K562 (cell line): Measurements from ENCODE around the gene TRIM45. TPM values are rescaled to one million over a fixed set of nuclear protein-coding genes. Genes with fewer than 3 reads are reported as not detected.

Experiments
- BCL6 ChIP-seq: fragments of 250-450 bp; sonication (Bioruptor Pico); IDR thresholded peaks from 2 replicates; pipeline ENCODE4 v1.4.0; 2020
- CBFA2T2 ChIP-seq: fragments of 450-650 bp; conservative IDR thresholded peaks from 2 replicates; pipeline ENCODE4 v1.6.1; 2017; ENCODE audit warnings: mild to moderate bottlenecking
- CBFB ChIP-seq: sonication (generic); formaldehyde crosslinking; IDR thresholded peaks from 2 replicates; pipeline ENCODE4 v1.4.0; 2020; ENCODE audit warnings: mild to moderate bottlenecking, missing genetic modification reagents
- DIDO1 ChIP-seq: fragments of 450-650 bp; IDR thresholded peaks from 2 replicates; pipeline ENCODE4 v1.6.1; 2016; ENCODE audit warnings: low read depth, missing biosample characterization, missing genetic modification characterization
- EHMT2 ChIP-seq: fragments of 450-650 bp; IDR thresholded peaks from 2 replicates; pipeline ENCODE4 v1.6.1; 2018; ENCODE audit warnings: antibody characterized with exemption
- ELF1 ChIP-seq: fragments of 200-800 bp; sonication (Bioruptor generic); IDR thresholded peaks from 2 replicates; pipeline ENCODE4 v1.6.1; 2016; ENCODE audit warnings: missing genetic modification characterization, missing compliant biosample characterization
- HIVEP1 ChIP-seq: fragments of 250-450 bp; sonication (Bioruptor Pico); IDR thresholded peaks from 2 replicates; pipeline ENCODE4 v1.4.0; 2020; ENCODE audit warnings: mild to moderate bottlenecking
- KDM1A ChIP-seq, 2 experiments: fragments of 450-650 bp; IDR thresholded peaks; 2 replicates each; pipeline ENCODE4 v1.6.1; 2016; ENCODE audit warnings: mild to moderate bottlenecking in 2 of 2
- NFIX ChIP-seq: fragments of 250-450 bp; sonication (Bioruptor Pico); IDR thresholded peaks from 2 replicates; pipeline ENCODE4 v1.4.0; 2020; ENCODE audit warnings: low read depth, mild to moderate bottlenecking, moderate library complexity
- RAD21 ChIP-seq, 2 experiments: fragments of 250-450 bp in 1 of 2; fragments of 450-650 bp in 1 of 2; sonication (Bioruptor Pico) in 1 of 2; formaldehyde crosslinking in 1 of 2; IDR thresholded peaks in 1 of 2; conservative IDR thresholded peaks in 1 of 2; 2 replicates each; pipeline versions ENCODE4 v1.4.0 to v1.8.0; 2020 to 2022; ENCODE audit warnings: mild to moderate bottlenecking in 2 of 2, moderate library complexity in 1 of 2
- SMARCA5 ChIP-seq: fragments of 450-650 bp; IDR thresholded peaks from 2 replicates; pipeline ENCODE4 v1.6.1; 2016
- SRSF3 ChIP-seq: fragments of 200-400 bp; formaldehyde crosslinking; IDR thresholded peaks from 2 replicates; pipeline ENCODE4 v1.6.1; 2016; ENCODE audit warnings: mild to moderate bottlenecking, low read length, moderate library complexity; ENCODE audit not compliant: insufficient read depth
- SUPT5H ChIP-seq: fragments of 450-650 bp; IDR thresholded peaks from 2 replicates; pipeline ENCODE4 v1.6.1; 2016
- TARDBP ChIP-seq: fragments of 450-650 bp; IDR thresholded peaks from 2 replicates; pipeline ENCODE4 v1.6.1; 2016
- XRCC3 ChIP-seq: fragments of 450-650 bp; IDR thresholded peaks from 2 replicates; pipeline ENCODE4 v1.6.1; 2017; ENCODE audit warnings: mild to moderate bottlenecking, moderate library complexity
- ZBTB1 ChIP-seq: sonication (generic); formaldehyde crosslinking; IDR thresholded peaks from 2 replicates; pipeline ENCODE4 v1.8.1; 2023; ENCODE audit warnings: missing genetic modification reagents, low read depth, mild to moderate bottlenecking, borderline replicate concordance
- ZKSCAN3 ChIP-seq: fragments of 250-450 bp; sonication (Bioruptor Pico); IDR thresholded peaks from 2 replicates; pipeline ENCODE4 v1.4.0; 2020
- ZNF146 ChIP-seq: IDR thresholded peaks from one replicate; pipeline ENCODE4 v1.6.1; 2018; ENCODE audit warnings: missing compliant biosample characterization; ENCODE audit not compliant: unreplicated experiment
- ZNF197 ChIP-seq: fragments of 200-800 bp; sonication (Bioruptor generic); IDR thresholded peaks from 2 replicates; pipeline ENCODE4 v1.6.1; 2016; ENCODE audit warnings: low read depth, missing genetic modification characterization, missing compliant biosample characterization
- ZNF217 ChIP-seq: sonication (generic); formaldehyde crosslinking; IDR thresholded peaks from 2 replicates; pipeline ENCODE4 v1.8.0; 2022; ENCODE audit warnings: mild to moderate bottlenecking, missing genetic modification reagents
- polyA plus RNA-seq, 8 experiments: library from polyadenylated mRNA; depleted of rRNA in 4 of 8; stranded (reverse) in 5 of 8; unstranded in 3 of 8; fragments of >200 nt; fragmentation: Nextera tagmentation in 2 of 8; fragmentation: Illumina TruSeq in 1 of 8; extraction: Ambion mirVana in 2 of 8; extraction: Trizol in 1 of 8; gene quantifications; 2 replicates each; pipeline versions ENCODE4 v1.2.1 to v1.2.3, GENCODE V29; 2011 to 2014; ENCODE audit warnings: inconsistent platforms in 1 of 8, missing spikeins in 1 of 8
- total RNA-seq, 7 experiments: library from RNA; depleted of rRNA in 6 of 7; stranded (reverse); fragments of >200 nt in 6 of 7; fragmentation: Illumina TruSeq in 2 of 7; extraction: Trizol in 2 of 7; gene quantifications; 2 replicates each; pipeline versions ENCODE4 v1.2.1 to v1.2.3, GENCODE V29; 2011 to 2021; ENCODE audit warnings: low replicate concordance in 1 of 7
- TF ChIP-seq, protein P1 (sequence below): sonication (generic); formaldehyde crosslinking; IDR thresholded peaks from 2 replicates; pipeline ENCODE4 v1.5.0; 2020; ENCODE audit warnings: missing genetic modification reagents
- TF ChIP-seq, protein P2 (sequence below): sonication (generic); formaldehyde crosslinking; IDR thresholded peaks from 2 replicates; pipeline ENCODE4 v1.9.0; 2022; ENCODE audit warnings: mild to moderate bottlenecking, missing genetic modification reagents
- TF ChIP-seq, protein P3 (sequence below): fragments of 250-450 bp; sonication (Bioruptor Pico); IDR thresholded peaks from 2 replicates; pipeline ENCODE4 v1.8.0; 2021; ENCODE audit warnings: moderate library complexity, mild to moderate bottlenecking, inconsistent platforms
- TF ChIP-seq, protein P4 (sequence below), 2 experiments: fragments of 450-650 bp; IDR thresholded peaks; 2 replicates each; pipeline ENCODE4 v1.6.1; 2016
- TF ChIP-seq, protein P5 (sequence below): sonication (generic); formaldehyde crosslinking; IDR thresholded peaks from 2 replicates; pipeline ENCODE4 v1.8.0; 2022; ENCODE audit warnings: mild to moderate bottlenecking, low read depth, missing genetic modification reagents
- TF ChIP-seq, protein P6 (sequence below): sonication (generic); IDR thresholded peaks from 2 replicates; pipeline ENCODE4 v1.6.1; 2016

TRIM45 gene
- total and polyA plus RNA-seq, 9 of the 15 experiments (the other 6 are each of a cell fraction or from before 2014, with no cell fraction given) = 1.9 to 6.2 (median 3.6) TPM

DNA sequence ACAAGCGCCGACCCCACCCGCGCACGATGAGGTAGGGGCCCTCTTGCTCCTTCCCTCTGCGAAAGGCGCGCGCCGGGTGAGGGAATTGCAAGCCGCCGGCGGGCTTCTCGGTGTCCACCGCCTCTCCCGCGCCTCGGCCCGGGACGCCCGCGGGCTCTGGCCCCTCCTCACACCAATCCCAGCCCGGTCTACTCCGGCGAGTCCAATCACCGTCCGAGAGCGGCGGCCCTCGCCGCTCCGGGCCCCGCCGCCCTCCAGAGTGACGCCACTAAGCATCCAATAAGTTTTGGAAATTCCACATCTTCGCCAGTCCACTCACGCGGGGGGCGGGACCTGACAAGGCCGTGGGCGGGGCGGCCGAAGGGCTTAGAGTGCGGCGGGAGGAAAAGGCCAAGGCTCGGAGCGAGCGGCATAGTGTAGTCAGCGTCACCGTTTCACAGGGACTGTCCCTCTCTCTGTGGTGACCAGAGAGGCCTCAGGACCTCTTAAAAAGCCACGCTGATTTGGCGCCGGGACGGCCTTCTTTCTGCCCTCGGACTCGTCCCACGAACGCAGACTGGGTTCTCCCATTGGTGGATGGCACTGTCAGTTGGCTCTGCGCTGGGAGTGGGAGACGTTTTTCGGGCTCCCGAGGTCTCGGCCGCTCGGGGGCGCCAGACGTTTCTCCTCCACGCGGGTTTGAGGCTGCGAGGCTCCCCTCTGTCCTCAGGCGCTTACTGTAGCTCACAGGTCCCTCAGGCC lies at the start of gene TRIM45 (continued):
- TF ChIP-seq, protein P1, sequence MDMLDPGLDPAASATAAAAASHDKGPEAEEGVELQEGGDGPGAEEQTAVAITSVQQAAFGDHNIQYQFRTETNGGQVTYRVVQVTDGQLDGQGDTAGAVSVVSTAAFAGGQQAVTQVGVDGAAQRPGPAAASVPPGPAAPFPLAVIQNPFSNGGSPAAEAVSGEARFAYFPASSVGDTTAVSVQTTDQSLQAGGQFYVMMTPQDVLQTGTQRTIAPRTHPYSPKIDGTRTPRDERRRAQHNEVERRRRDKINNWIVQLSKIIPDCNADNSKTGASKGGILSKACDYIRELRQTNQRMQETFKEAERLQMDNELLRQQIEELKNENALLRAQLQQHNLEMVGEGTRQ (CRISPR knock-in tag) = no peak
- TF ChIP-seq DIDO1 (0 out of 2 replicates have a peak, but pooled peaks have one; percentile 53), KDM1A (IDR thresholded peaks at IDR 0.05) (no peak), ZKSCAN3 (CRISPR knock-in tag) (no peak), ZNF217 (CRISPR knock-in tag) (no peak), CBFB (CRISPR knock-in tag) (0 out of 2 replicates have a peak, but pooled peaks have one; percentile 71), TARDBP (no peak; the same call in 1 of the 2 replicates), EHMT2 (no peak), ZNF197 (no peak), SUPT5H (peak; percentile 73), SRSF3 (no peak), CBFA2T2 (no peak), XRCC3 (no peak), RAD21 (CRISPR knock-in tag; conservative IDR thresholded peaks at IDR 0.05 in 1 of 2, IDR thresholded peaks at IDR 0.05 in 1 of 2) (peak; percentile 62 to 70), ZNF146 (no peak), SMARCA5 (0 out of 2 replicates have a peak, but pooled peaks have one; percentile 37), ELF1 (tag) (no peak), HIVEP1 (CRISPR knock-in tag) (no peak), ZBTB1 (CRISPR knock-in tag) (no peak), NFIX (CRISPR knock-in tag) (no peak), BCL6 (peak; percentile 30; the same call in 1 of the 2 replicates)
- TF ChIP-seq, protein P2, sequence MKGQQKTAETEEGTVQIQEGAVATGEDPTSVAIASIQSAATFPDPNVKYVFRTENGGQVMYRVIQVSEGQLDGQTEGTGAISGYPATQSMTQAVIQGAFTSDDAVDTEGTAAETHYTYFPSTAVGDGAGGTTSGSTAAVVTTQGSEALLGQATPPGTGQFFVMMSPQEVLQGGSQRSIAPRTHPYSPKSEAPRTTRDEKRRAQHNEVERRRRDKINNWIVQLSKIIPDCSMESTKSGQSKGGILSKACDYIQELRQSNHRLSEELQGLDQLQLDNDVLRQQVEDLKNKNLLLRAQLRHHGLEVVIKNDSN (CRISPR knock-in tag) = no peak
- TF ChIP-seq, protein P3, sequence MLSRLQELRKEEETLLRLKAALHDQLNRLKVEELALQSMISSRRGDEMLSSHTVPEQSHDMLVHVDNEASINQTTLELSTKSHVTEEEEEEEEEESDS (CRISPR knock-in tag) = no peak
- TF ChIP-seq, protein P4, sequence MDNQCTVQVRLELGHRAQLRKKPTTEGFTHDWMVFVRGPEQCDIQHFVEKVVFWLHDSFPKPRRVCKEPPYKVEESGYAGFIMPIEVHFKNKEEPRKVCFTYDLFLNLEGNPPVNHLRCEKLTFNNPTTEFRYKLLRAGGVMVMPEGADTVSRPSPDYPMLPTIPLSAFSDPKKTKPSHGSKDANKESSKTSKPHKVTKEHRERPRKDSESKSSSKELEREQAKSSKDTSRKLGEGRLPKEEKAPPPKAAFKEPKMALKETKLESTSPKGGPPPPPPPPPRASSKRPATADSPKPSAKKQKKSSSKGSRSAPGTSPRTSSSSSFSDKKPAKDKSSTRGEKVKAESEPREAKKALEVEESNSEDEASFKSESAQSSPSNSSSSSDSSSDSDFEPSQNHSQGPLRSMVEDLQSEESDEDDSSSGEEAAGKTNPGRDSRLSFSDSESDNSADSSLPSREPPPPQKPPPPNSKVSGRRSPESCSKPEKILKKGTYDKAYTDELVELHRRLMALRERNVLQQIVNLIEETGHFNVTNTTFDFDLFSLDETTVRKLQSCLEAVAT (IDR thresholded peaks at IDR 0.05) = no peak
- TF ChIP-seq, protein P5, sequence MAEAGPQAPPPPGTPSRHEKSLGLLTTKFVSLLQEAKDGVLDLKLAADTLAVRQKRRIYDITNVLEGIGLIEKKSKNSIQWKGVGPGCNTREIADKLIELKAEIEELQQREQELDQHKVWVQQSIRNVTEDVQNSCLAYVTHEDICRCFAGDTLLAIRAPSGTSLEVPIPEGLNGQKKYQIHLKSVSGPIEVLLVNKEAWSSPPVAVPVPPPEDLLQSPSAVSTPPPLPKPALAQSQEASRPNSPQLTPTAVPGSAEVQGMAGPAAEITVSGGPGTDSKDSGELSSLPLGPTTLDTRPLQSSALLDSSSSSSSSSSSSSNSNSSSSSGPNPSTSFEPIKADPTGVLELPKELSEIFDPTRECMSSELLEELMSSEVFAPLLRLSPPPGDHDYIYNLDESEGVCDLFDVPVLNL (CRISPR knock-in tag) = no peak
- TF ChIP-seq, protein P6, sequence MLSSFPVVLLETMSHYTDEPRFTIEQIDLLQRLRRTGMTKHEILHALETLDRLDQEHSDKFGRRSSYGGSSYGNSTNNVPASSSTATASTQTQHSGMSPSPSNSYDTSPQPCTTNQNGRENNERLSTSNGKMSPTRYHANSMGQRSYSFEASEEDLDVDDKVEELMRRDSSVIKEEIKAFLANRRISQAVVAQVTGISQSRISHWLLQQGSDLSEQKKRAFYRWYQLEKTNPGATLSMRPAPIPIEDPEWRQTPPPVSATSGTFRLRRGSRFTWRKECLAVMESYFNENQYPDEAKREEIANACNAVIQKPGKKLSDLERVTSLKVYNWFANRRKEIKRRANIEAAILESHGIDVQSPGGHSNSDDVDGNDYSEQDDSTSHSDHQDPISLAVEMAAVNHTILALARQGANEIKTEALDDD = no peak
